GM19351 (cell line): Measurements from ENCODE around the gene TBXT.

Source experiments
- ATAC-seq: cut with Tn5 transposase; IDR thresholded peaks from one replicate; pipeline ENCODE4 v1.9.1; 2021; ENCODE audit warnings: mild to moderate bottlenecking, moderate library complexity; ENCODE audit not compliant: unreplicated experiment

TBXT gene

DNA sequence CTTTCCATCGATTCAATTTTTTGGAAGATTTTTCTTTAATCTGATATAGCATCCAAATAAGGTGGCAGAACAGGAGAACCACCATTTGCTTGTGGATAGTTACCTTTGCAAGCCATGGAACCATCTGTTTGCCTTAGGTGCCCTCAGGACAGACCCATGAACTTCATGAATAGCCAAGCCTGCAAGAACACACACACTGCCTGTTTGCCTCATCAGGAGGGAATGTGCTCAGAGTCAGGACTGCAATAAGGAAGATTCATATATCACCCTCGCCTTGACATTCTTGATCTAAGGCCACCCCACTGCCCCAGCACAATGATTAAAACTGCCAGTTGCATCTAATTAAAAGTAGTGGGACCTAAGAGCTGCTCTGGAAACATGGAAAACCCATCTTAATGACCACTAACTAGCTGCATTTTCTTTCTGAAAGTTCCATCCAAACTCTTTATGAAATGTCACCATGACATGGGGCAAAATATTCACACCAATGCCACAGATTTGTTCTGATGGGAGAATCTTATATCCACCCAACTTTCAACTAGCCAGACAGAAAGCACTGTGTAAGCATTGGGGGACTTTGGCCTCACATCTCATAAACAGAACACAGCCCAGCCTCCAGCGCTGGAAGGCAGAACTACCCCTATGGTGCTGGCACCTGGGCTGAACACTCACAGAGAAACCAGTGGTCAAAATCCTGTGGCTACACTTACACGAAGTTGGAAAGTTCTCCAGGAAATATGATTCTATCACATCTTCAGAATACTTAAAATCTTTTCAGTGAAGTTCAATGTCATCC lies 48.3 kb downstream of the TBXT start:
- no peak for ATAC-seq

DNA sequence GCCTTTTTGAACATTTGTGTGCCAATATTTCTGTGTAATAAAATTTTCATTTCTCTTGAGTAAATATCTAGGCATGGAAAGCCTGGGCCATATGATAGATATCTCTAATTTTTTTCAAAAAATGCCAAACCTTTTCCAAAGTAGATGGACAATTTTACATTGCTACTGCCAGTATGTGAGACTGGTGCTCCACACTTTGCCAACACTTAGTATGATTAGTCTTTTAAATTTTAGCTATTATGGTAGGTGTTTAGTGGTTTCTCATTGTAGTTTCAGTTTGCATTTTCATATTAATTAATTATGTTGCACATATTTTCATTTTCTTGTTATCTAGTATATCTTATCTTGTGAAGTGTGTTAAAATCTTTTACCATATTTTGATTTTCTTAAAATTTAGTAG lies 52.0 kb downstream of the TBXT start:
- ATAC-seq: no peak

DNA sequence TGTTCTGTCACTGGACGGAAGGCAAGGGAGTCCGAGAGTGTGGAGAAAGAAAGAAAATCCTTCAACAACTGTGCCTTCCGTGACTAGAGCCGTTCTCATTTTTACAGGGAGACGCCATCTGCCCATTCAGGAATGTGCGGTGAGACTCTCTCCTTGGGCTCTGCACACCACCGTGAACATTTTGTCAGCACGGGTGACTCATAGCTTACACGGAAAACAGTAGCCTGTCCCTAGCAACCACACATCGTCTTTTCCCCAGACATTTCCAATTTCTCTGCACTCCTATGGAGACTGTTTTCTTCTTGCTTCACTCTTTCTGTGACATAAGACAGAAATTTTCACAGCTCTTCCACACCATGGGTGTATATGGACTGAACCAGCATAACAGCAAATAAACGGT lies 55.1 kb downstream of the TBXT start:
- ATAC-seq: no peak

DNA sequence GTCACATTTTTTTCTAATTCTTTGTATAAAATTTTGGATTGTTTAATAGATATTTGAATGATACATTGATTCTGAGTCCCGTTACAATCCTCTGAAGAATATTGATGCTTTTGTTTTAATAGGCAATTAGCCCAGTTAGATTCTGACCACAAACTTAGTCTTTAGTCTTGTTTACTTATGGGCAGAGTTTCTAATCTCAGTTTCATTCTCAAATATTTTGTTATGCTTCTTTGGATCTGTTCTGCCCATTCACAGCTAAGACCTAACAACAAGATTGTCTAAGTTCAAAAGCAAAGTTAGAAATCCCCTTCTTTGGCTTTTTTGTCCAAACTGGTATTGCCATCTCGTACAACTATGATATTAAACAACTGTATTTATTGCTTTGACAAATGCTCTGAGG lies 58.0 kb downstream of the TBXT start:
- ATAC-seq: no peak
